ENCODE results near the gene MINDY3. TPM values are rescaled to one million over a fixed set of nuclear protein-coding genes. Genes with fewer than 3 reads are reported as not detected.

Gene MINDY3
- total RNA-seq, 2 donors from 2014 or later = 29.6 to 32.2 TPM

DNA sequence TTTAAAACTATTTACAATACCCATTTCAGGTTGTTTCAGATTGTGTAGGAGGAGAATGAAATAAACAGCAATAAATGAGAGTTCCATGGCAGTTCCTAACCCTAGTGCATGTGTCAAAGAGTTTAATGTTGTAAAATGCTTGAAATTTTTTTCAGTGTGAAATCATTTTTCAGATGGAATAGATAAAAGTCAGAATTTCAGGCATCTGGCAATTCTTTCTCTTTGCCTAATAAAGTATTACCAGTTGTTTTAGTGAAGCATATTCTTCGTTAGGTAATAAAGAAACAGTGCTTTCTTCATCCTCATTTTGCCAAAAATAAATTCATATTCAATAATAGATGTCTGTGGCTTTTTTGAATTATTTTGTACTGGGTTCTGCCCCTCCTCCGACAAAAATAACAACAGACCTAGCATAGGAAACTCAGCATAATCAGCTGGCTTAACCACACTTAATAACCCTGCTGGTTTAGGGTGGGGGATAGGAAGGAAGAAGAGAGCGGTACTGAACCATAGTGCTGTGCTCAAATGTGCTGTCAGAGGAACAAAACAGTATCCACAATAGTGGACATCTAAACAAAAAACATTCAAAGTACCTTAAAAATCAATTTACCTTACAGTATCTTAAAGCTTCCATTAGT lies 39.1 kb downstream of the MINDY3 start:
- DNase-seq (ENCODE audit: low spot score) (no peak), ATAC-seq (ENCODE audit: insufficient number of reproducible peaks, low FRiP score, low read depth) (no peak)
- H3K27me3 ChIP-seq (replicated peaks; ENCODE audit: insufficient read depth) = no peaks in the 10 kb centered on the region
- H3K9me3 ChIP-seq = no peaks in the 10 kb centered on the region
- peak overlapping the region; percentile 51 to 84 for H3K27ac ChIP-seq
- H3K4me1 ChIP-seq (ENCODE audit: control insufficient read depth in 1 of 2, low read depth in 2 of 2) = peaks cover 22 to 62% of the 10 kb centered on the region in 2 donors
- TF ChIP-seq, protein P1, sequence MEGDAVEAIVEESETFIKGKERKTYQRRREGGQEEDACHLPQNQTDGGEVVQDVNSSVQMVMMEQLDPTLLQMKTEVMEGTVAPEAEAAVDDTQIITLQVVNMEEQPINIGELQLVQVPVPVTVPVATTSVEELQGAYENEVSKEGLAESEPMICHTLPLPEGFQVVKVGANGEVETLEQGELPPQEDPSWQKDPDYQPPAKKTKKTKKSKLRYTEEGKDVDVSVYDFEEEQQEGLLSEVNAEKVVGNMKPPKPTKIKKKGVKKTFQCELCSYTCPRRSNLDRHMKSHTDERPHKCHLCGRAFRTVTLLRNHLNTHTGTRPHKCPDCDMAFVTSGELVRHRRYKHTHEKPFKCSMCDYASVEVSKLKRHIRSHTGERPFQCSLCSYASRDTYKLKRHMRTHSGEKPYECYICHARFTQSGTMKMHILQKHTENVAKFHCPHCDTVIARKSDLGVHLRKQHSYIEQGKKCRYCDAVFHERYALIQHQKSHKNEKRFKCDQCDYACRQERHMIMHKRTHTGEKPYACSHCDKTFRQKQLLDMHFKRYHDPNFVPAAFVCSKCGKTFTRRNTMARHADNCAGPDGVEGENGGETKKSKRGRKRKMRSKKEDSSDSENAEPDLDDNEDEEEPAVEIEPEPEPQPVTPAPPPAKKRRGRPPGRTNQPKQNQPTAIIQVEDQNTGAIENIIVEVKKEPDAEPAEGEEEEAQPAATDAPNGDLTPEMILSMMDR (IDR thresholded peaks at IDR 0.05) = no peak
- H3K4me3 ChIP-seq = no peak overlapping the region
- no peaks in the 10 kb centered on the region for H3K36me3 ChIP-seq

DNA sequence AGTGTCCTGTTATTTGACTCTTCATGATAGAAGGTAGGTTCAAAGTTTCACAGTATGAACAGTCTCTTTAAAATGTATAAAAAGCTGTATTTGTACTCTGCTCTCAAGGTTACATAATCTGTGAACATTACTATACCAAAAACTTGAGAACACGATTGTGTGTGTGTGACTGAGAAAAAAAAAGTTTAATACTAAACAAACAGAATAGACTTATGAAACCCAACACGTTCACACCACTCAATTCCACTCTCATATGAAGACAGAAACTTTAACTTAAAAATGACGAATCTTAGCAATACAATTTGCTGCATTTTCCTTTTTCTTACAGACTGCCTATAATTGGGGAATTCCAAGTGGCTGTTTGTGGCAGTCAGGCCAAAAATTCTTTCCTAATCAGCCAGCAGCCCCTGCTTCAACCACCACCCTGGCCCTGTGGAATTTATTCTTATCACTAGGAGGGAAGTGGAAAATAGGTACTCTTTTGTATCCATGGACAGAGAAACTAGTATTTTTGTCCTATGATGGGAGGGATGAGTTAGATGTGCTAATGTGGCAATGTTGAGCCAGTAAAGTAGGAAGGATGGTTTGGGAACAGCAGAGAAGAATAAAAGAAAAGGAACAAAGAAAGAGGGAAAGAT lies 42.8 kb downstream of the MINDY3 start:
- TF ChIP-seq, protein P1 (IDR thresholded peaks at IDR 0.05) = no peak
- H3K27ac ChIP-seq = peak overlapping the region; percentile 74 to 84
- ATAC-seq (ENCODE audit: insufficient number of reproducible peaks, low FRiP score, low read depth) (peak; percentile 21), DNase-seq (ENCODE audit: low spot score) (no peak)
- H3K27me3 ChIP-seq (replicated peaks; ENCODE audit: insufficient read depth) = no peaks in the 10 kb centered on the region
- peaks cover 35 to 81% of the 10 kb centered on the region in 2 donors for H3K4me1 ChIP-seq (ENCODE audit: control insufficient read depth in 1 of 2, low read depth in 2 of 2)
- H3K9me3 ChIP-seq = no peaks in the 10 kb centered on the region
- no peaks in the 10 kb centered on the region for H3K36me3 ChIP-seq
- no peak overlapping the region for H3K4me3 ChIP-seq

DNA sequence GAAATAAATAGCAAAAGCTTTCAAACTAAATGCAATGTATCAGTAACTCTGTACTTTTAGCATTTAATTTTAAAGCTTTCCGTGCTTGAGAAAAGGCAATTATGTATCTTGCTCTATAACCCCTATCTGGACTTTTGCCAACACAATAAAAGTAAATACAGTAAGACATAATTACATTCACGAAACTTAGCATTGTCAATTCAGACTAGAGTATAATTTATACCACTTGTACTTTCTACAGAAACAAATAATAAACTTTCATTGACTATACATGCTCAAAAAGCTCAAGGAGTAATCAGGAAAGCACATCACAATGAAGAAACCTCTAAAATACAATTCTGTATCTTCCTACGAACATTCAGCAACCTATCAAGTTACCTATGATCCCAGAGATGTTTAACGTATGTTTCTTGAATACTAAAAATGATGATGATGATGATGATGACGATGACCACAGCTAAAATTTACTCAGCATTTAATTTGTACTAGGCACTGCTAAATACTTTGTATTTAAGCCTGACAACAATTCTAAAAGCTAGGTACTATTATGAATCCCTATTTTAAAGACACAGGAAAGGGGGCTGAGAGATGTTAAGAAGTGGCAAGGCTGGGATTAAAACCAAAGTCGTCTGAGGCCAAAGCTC lies 44.9 kb downstream of the MINDY3 start:
- TF ChIP-seq, protein P1 (IDR thresholded peaks at IDR 0.05) = no peak
- Histone ChIP-seq H3K9me3 (no peaks in the 10 kb centered on the region), H3K4me1 (ENCODE audit: control insufficient read depth in 1 of 2, low read depth in 2 of 2) (peaks cover 28 to 65% of the 10 kb centered on the region in 2 donors), H3K36me3 (no peaks in the 10 kb centered on the region), H3K27ac (peak overlapping the region; percentile 74 to 84), H3K27me3 (replicated peaks; ENCODE audit: insufficient read depth) (no peaks in the 10 kb centered on the region), H3K4me3 (no peak overlapping the region)
- no peak for ATAC-seq (ENCODE audit: insufficient number of reproducible peaks, low FRiP score, low read depth)
- no peak for DNase-seq (ENCODE audit: low spot score)

DNA sequence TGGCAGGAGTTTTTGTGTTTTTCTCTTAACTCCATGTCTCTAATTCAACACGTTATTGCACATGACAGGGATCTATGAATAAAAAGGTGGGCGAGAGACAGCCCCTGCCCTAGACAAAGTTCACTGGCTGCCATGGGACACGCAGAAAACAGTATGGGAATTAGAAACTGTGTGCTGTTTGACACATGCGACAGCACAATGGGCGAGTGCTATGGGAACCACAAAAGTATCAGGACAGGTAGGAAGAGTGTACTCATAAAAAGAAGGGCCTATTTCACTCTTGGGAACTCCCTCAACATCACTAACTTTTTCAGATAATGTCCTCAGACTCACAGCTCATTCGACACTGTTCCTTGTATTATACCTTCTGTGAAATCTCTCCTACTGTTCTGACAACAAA lies 45.7 kb downstream of the MINDY3 start:
- ATAC-seq (ENCODE audit: insufficient number of reproducible peaks, low FRiP score, low read depth) (no peak), DNase-seq (ENCODE audit: low spot score) (no peak)
- no peaks in the 10 kb centered on the region for H3K27me3 ChIP-seq (replicated peaks; ENCODE audit: insufficient read depth)
- no peaks in the 10 kb centered on the region for H3K36me3 ChIP-seq
- TF ChIP-seq, protein P1 (IDR thresholded peaks at IDR 0.05) = no peak
- H3K9me3 ChIP-seq = no peaks in the 10 kb centered on the region
- peak overlapping the region; percentile 54 to 57 for H3K27ac ChIP-seq
- no peak overlapping the region for H3K4me3 ChIP-seq
- peaks cover 28 to 60% of the 10 kb centered on the region in 2 donors for H3K4me1 ChIP-seq (ENCODE audit: control insufficient read depth in 1 of 2, low read depth in 2 of 2)

DNA sequence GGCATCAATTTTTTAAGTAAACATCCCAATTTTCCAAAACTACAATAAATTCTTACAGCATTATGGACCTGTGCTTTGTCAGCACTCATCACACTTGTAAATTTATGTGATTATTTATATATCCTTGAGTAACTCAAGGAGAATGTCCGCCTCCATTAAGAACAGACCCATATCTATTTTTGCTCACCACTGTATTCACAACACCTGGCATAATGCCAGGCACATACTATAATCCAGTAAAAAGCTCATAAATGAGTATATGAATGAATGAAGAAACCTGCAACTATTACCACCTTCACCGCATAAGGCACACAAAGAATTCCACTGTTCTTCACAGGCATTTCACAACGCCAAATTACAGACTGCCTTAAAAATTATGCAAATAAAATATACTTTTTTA lies 46.9 kb downstream of the MINDY3 start:
- DNase-seq (ENCODE audit: low spot score) (no peak), ATAC-seq (ENCODE audit: insufficient number of reproducible peaks, low FRiP score, low read depth) (no peak)
- peak overlapping the region; percentile 57 for H3K27ac ChIP-seq
- no peaks in the 10 kb centered on the region for H3K36me3 ChIP-seq
- no peak overlapping the region for H3K4me3 ChIP-seq
- H3K4me1 ChIP-seq (ENCODE audit: control insufficient read depth in 1 of 2, low read depth in 2 of 2) = peaks cover 28 to 59% of the 10 kb centered on the region in 2 donors
- no peaks in the 10 kb centered on the region for H3K27me3 ChIP-seq (replicated peaks; ENCODE audit: insufficient read depth)
- TF ChIP-seq, protein P1 (IDR thresholded peaks at IDR 0.05) = no peak
- no peaks in the 10 kb centered on the region for H3K9me3 ChIP-seq

Measured in thoracic aorta (tissue), 2 donors.